Activated CD4-positive, alpha-beta T cell treated with anti-CD3 and anti-CD28 coated beads, Interleukin-2, amount 50 U/mL, for 4 hours (primary cell): ENCODE results near the gene EXOSC7.
"Not testable (repeated sequence)": the region's sequence is repeated elsewhere in the genome, so short reads cannot be mapped to it uniquely, and the experiment has no call there.

Experiments
- DNase-seq, 2 experiments: peaks; one replicate each; pipeline ENCODE4 v3.0.0-alpha.2; 2020

The EXOSC7 gene

DNA sequence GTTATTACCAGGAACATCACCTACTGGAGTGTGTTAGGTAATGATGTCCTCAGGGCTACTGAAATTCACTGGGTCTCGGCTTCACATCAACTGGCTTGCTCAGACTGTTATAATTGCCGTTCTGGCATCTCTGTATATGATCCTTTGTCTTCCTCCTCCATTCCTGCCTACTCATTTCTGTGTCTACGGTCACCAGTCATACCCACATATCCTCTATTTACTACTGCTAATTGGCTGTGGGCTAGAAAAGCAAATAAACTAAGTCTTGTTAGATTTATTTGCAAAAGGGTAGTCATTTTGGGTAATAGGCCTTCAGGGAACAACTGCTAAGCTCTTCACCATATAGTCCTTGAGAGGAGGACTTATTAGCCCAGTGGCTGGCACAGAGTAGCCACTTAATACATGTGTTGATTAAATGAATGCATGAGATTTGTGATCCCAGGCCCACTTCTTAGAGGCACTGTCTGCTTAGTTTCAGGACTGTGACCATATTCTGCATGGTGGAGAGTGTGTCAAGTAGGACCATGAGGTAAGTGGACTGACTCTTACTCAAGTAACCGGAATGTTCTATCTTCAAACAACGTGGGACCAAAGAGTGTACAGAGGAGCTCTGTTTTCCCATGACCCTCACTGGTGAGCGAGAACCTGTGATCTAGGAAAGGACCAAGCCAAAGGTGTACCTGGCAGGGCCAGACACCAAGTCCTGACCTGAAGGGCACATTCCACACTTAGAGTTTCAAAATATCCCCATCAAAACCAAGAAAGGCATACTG, 13.2 kb upstream of the EXOSC7 start:
- DNase-seq = no peak

DNA sequence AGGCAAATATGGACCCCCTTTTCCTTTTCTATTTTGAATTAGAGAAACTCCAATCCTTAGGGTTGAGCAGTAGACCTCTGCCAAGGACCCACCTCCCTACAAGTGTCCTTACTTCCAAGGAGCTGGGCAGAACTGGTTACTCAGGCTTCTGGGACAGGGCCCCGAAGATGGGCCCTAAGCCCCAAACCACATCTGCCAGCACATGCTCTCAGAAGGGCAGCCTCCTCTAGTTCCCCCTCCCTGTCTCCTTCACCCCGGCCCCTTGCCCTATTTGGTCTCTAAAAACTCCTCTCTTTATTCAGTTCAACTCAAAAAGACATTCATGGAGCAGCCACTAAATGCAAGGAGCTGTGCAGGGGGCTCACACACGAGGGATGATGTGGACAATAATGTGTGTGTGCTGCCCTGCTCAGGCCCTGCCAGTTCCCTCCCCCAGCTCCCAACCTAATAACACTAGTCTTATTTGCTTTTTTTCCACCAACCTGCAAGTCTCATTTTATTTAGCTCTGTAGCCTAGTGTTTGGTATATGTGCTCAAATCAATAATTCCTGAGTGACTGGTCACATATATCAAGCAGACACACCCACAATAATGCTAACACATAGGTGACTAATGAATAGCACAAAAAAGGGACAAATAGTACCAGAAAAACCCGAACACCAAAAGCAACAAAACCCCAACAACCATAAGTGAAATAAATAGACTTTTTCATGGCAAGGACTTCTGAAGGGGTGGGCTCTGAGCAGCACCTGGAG, 12.3 kb upstream of the EXOSC7 start:
- no peak for DNase-seq

DNA sequence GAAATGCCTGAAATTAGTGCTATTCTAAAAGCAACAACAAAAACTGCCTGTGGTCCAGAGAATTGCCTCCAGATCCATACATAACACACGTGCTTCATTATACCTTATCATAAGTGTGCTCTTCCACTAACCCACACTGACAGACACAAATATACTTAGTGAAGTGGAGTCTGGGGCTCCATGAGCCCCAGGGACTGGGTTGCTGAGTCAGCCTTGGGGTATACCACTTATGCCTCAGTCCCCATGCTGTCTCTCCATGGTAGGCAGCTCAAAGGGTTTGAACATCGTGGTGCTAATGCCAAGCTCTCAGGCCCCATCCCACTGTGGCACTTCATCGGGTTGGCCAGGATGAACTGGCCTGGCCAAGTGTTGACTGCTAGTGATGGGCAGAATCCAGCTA, 10.9 kb upstream of the EXOSC7 start:
- DNase-seq = no peak

DNA sequence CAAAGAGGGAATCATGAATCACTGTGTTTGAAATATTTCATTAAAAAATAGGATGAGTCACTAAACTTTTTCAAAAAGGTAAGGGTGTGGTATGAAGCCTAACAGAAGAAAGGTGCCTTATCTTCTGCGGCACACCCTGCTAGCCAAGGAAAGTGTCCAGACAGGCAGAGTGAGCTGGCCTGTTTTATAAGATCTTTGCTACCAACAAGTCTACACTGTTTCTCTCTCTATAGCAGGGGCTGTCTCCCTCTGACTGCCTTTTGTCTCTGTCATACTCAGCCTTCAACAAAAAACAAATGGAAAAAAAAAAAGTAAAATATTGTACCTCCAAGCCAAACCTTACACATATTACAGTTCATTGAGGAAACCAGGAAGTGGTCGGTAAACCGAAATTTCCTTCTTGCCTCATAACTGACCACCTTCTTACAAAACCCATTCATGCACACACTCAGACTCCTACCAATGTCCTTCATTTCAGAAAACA, 9.2 kb upstream of the EXOSC7 start:
- no peak for DNase-seq

DNA sequence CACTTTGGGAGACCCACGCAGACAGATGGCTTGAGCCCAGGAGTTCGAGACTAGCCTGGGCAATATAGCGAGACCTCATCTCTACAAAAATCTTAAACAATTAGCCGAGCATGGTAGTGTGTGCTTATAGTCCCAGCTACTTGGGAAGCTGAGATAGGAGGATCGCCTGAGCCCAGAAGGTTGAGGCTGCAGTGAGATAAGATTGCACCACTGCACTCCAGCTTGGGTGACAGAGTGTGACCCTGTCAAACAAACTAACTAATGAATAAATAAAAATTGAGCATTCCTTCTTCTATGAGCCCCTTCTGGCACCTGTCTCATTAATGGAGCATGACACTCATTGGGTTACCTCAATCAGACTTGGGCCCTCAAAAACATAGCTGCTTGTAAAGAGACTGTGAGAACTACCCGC, 7.6 kb upstream of the EXOSC7 start:
- no peak for DNase-seq

DNA sequence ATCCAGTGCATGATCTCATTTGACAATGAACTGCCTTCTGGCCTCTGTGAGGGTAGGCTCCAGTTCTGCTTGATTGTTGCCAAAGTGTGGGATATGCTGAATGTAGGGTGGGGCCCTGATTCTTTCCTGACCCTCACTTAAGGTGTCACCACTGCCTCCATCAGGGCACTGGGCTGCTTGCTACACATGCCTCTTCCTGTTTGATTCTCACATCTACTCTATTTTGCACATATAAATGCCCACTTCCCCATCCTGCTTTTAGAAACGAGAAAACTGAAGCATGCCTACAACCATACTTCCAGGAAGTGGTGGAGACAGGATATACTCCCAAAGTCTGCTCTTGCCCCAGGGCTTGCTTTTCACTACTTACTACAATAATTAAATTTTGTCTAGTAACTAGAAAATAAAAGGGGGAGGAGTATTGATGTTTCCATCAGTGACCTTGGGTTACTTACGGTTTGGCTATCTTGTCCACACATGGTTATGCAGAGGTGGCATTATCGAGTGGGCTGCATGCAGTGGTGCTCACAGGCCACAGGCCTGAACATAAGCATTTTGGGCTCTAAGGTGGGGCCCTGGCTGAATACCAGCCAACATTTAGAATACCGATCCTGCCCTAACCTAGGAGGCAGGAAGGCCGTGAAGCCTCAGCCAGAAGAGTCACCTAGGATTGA, 6.8 kb upstream of the EXOSC7 start:
- no peak for DNase-seq

DNA sequence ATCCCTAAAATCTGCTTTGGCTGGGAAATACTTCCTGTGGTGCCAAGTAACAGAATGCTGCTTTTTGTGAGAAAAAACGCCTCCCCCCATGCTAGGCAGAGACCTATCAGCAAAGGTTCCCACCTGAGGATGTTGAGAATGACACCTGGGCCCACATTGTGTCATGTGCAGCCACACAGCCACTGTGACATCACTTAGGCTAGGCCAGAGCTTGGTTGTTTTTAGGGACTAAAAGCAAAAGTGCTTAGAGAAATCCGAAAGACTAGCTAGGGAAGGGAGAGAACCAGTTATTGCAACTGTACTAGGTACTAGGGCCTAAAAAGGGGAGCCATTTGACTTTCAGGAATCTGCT, 6.2 kb upstream of the EXOSC7 start:
- no peak for DNase-seq

DNA sequence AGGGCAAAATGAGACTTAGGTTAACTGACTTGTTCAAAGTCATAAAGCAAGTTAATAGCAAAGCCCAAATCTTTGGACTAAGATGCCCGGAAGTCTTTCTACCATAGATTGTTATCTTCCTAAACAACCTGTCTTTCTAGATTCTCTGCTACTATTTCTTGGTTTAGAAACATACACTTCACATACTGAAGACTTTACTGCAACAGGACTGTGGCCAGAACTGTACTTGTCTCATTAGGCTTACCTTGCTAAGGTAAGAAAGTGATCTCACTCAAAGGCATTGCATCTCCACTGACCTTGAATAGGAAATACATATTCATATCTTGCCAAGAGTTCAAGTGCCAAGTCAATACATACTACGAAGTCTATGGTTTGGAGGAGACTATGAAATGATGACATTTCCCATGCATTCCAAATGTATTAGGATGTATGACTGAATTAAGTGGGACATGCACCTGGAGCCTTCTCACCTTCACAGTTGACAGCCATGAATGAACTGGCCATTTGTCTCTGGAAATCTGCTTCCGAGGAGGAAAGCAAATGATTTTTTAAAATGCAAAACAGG, 5.0 kb upstream of the EXOSC7 start:
- no peak for DNase-seq

DNA sequence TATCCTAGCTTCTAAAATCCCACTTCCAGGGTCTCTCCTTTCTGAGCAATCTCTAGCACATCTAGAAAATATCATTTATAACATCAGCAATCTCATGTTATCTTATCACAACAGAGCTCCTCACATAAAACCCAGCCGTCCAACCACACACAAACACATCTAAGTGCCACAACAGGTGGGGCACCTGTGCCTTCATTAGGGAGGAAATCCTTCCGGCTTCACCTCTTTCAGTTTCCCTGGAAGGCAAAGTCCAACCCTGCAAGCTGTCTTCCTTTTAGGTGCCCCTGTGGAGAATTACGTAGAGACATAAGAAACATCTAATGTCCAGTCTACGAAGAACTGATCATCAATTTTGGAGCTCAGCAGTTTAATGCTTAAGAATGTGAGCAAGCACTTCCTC, 1.6 kb upstream of the EXOSC7 start:
- DNase-seq = no peak

DNA sequence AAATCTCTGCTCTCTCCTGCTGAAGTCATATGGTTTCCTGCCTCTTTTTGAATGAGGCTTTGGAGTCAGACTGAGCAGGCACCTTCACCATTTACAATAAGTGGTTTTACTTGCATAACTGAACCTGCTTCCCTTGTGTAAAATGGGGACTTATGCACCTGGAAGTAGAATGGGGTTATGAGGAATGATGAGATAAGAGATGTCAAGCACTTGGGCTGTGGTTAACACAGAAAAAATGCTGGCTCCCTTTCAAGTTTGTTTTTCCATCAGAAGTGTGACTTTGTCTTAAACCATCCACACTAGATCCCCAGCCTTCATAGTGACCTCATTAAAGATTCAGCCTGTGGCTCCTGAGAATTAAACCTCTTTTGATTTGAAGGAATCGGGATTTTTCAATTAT, 5.2 kb downstream of the EXOSC7 start:
- no peak for DNase-seq

DNA sequence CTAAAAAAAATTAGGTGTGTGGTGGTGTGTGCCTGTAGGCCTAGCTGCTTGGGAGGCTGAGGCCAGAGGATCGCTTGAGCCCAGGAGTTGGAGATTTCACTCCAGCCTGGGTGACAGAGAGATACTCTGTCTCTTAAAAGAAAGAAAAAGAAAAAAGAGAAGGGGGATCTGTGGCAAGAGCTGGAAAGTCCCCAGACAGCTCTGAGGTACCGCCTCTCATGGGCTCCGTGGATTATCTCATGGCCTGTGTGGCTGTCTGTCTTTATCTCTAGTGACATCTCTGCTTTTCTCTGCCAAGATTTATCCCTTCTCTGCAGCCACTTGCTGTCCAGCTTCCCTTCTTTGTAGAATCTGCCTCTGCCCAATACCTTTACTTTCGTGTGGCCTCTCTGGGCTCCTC, 5.7 kb downstream of the EXOSC7 start:
- no peak for DNase-seq

DNA sequence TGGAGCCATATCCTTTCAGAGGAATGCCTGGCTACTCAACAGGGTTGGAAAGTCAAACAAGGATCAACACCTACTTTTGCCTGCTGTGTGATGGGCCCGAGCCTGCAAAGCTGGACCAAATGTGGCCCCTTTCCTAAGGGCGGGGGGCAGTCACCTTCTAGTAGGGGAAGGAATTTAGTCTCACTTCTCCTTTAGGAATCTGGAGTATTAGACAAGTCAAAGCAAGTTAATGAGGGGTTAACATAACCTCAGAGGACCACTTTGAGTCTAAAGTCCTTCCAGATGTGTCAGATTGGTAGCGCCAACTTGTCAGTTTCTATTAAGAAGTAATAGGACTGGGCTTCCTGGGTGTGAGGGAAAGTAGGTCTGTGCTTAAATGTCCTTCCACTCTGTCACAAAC, 6.8 kb downstream of the EXOSC7 start:
- DNase-seq = no peak

DNA sequence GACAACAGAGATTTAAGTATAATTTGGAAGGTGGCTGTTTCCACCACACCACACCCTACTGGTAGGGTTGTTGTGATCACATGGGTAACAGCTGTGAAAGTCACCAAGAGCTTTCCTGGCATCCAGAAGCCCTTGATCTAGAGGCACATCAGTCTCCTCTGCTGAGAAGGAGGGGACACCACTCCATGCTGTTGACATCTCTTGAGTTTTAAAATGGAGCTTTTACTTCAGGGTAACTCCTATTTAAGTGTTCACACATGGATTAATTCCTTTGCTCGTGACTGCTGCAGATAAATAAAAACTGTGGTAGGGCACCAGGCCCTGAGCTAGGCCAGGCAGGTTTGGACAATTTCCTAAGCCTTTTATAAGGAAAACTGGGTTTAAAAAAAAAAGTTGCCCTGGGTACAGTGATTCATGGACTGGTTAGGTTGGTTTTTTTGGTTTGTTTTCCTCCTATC, 7.5 kb downstream of the EXOSC7 start:
- DNase-seq = no peak

DNA sequence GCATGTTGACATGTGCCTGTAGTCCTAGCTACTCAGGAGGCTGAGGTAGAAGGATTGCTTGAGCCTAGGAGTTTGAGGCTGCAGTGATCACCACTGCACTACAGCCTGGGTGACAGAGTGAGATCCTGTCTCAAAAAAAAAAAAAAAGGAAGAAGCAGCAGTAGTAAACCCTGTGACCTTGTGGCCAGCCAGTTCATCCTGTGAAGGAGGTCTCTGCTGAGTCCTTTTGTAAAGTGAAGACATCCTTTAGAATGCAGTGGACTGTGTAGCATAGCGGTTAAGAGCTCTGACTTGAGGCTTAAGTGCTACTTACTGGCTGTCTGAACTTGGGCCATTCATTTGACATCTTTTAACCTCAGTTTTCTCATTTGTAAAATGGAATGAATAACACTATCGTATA, 8.3 kb downstream of the EXOSC7 start:
- no peak for DNase-seq

DNA sequence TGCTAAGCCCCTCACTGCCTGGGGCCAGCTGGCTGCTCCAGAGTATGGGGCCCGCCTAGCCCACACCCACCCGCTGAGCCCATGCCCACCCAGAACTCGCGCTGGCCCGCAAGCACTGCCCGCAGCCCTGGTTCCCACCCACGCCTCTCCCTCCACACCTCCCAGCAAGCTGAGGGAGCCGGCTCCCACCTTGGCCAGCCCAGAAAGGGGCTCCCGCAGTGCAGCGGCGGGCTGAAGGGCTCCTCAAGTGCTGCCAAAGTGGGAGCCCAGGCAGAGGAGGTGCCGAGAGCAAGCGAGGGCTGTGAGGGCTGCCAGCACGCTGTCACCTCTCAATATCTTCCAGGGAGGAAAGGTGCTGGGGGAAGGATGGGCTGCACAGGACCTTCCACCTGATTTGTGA, 10.3 kb downstream of the EXOSC7 start:
- not testable (repeated sequence) for DNase-seq

DNA sequence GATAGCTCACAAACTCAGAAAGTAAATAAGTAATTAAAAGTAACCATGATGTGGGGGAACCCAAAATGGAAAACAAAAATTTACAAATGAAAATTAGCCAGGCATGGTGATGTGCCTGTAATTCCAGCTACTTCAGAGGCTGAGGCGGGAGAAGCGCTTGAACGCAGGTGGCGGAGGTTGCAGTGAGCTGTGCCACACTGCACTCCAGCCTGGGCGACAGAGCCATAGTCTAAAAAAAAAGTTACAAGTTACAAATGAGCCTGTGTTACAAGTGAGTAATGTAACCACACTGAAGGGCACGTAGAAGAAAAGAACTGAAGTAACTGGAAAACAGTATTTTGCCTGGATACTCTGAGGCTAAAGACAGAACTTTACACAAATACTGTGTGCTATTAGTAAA, 11.3 kb downstream of the EXOSC7 start:
- no peak for DNase-seq

DNA sequence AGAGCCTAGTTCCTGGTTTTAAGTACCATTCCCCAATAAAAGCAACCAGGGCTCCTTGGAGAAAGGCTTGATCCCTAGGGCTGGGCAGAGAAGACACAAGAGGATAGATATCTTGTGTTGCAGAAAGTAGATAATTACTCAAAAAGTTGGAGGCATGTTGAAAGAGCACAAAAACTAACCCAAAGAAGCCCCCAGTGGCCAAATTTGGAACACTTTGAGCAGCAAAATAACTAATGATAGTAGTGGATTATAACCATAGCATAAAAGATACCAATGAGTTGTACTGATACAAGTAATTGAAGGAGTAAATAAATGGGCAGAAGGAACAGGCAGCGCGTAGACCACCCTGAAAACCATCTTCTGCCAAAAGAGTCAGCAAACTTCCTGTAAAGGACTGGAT, 12.0 kb downstream of the EXOSC7 start:
- DNase-seq = no peak

DNA sequence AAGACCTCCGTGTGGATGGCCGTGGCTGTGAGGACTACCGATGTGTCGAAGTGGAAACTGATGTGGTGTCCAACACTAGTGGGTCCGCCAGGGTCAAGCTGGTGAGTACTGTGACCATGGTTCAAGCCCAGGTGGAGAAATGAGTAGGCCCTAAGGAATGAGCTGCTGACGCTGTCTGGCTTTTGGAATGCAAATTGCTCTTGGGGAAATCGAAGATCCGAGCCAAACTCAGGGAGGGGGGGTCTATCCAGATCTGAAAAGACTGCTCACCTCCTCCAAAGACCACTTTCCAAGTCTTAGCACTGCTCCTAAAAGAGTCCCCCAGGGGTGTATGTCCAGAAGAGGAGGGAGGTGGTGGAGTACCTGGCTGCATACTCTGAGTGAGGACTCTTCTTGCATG, 13.1 kb downstream of the EXOSC7 start:
- DNase-seq = no peak

DNA sequence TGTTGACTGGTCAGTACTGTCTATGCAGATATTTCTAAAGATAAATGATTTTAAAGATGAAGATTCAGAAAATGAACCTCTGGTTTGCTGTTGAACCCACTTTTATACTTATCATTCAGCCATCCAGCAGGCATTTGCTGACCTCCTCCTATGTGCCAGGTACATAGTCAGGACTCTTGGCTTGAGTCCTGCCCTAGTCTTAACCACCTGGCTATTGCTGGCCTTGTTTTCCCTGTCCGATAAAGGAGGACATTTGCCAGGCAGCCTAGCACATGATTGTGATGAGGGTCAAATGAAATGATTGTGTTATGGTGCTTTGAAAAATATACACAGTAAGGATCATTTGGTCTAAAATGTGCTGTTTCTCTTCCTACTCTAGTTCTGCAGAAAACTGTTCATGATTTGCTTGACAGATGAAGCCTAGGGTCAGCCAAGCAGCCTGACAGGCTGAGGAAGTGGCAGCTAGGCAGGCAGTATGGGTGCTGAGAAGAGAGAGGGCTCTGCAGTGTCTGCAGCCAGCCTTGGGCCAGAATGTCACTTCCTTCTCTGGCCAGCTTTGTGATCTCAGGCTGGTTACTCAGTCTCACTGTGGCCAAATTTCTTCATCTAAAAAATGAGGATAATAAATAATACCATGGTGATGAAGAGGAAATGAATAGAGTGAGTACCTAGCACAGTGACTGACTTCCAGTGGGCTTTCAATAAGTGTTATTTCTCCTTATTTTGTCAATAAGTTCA, 13.8 kb downstream of the EXOSC7 start:
- DNase-seq = no peak

DNA sequence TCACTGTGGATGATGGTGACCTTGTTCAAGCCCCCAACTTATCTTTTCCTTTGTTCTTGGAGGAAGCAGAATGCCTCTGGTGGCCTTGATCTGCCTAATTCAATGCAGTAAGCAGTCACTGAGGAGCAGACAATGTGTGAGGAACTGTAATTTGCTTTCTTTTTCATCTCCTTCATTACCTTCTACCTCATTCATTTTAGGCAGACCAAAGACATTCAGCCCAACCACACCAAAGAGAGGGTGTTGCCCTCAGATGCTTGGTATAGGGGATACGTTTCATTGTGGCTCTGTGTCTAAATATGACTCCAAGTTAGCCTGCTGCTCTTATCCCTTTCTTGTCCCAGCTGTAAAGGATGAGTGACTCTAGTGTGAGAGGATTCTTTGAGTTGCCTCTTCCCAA, 15.3 kb downstream of the EXOSC7 start:
- DNase-seq = no peak

DNA sequence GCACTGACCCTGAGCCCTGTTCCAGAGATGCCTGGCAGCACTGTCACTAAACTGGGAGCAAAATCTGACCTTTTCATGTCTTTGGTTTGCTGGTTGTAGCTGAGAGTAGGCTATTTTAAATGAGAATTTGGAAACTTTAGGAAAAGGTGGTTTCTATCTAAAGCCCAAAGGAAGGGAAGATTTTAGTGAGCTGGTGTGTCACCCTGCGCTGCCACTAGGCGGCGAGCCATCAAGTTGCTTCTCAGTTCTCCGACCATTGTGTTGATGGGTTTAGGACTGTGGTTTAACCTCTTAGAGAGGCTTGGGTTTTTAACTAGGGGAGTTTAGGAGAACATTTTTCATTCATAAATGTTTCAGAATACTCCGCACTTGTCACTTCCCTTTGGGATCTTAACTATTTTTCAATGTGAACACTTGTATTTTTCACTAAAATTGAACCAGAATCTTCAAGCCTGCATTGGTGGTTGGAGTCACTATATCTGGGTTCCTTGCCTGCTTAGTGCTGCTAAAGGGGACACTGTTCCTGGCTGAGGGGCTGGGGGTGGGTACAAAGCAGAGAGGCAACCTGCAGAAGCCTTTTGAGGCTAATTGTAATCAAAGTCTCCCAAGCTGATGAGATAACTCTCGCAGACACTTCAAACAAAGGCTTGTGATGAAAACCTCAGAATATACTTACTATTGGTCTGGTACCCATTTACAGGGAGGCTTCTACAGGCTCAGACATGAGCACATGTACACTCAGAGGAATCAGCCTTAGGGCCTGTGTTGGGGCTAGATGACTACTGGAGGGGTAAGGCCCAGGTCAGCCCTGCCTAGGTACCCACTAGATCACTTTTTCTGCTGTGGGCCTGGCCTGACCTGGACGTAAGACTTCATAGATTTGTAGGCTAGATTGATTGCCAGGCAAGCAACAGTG, 16.8 kb downstream of the EXOSC7 start:
- no peak for DNase-seq
